HCT116 (cell line): ENCODE results near the gene ADGRL3. TPM values are rescaled to one million over a fixed set of nuclear protein-coding genes. Genes with fewer than 3 reads are reported as not detected.

Experiments used
- ATAC-seq: fragments of 200-7000 bp; cut with Tn5 transposase; 2 replicates; pipeline ENCODE4 v1.9.1; 2020; ENCODE audit warnings: mild to moderate bottlenecking, moderate library complexity
- BruUV-seq: library from RNA; stranded (reverse); fragments of 400-500 nt; replicated peaks from 2 replicates; lab custom pipeline; 2021; lab: Mats Ljungman, UMichigan
- CTCF ChIA-PET: fragments of 300-600 bp; sonication (Branson Sonifier 250); formaldehyde crosslinking; loops from one replicate; lab custom pipeline; 2021; ENCODE audit warnings: antibody characterized with exemption; lab: Charles Lee
- POLR2A ChIA-PET: fragments of 300-600, 350-600 bp; sonication (Branson Sonifier 250); formaldehyde crosslinking; loops from one replicate; lab custom pipeline; 2021; ENCODE audit warnings: antibody characterized with exemption; lab: Charles Lee
- RAD21 ChIA-PET, 2 experiments: fragments of 300-600 bp; sonication (Branson Sonifier 250); formaldehyde crosslinking; loops; one replicate each; lab custom pipeline; 2023; ENCODE audit warnings: low total read pairs in 2 of 2; ENCODE audit not compliant: uncharacterized antibody in 2 of 2, unreplicated experiment in 2 of 2, low non-redundant PET in 1 of 2; lab: Charles Lee
- DNase-seq: peaks from one replicate; pipeline ENCODE4 v3.0.0-alpha.2; 2010; ENCODE audit warnings: low read depth, low spot score
- H2AFZ ChIP-seq: fragments of 200-600 bp; shearing (Covaris generic), sonication (generic); 2 replicates; pipeline ENCODE4 v1.6.1; 2017; ENCODE audit warnings: low read depth, mixed run types, mixed read lengths, antibody characterized with exemption, low read length; ENCODE audit not compliant: poor library complexity, severe bottlenecking
- H3K27ac ChIP-seq: 2 replicates; pipeline ENCODE4 v1.5.1; 2012; ENCODE audit warnings: low read depth, low read length
- H3K27me3 ChIP-seq: fragments of 200-600 bp; sonication (generic); 2 replicates; pipeline ENCODE4 v1.6.1; 2016; ENCODE audit warnings: mixed run types, low read length, mixed read lengths; ENCODE audit not compliant: insufficient read depth
- H3K36me3 ChIP-seq, 2 experiments: fragments of 200-500 bp in 1 of 2; fragments of 200-600 bp in 1 of 2; sonication (Bioruptor generic) in 1 of 2; sonication (generic) in 1 of 2; 2 replicates each; pipeline versions ENCODE4 v1.5.1 to v1.6.1; 2014 to 2016; ENCODE audit warnings: low read length in 2 of 2, inconsistent platforms in 1 of 2, mixed read lengths in 1 of 2, mixed run types in 1 of 2; ENCODE audit not compliant: insufficient read depth in 2 of 2, control insufficient read depth in 1 of 2
- H3K4me1 ChIP-seq, 2 experiments: fragments of 200-600 bp in 1 of 2; sonication (generic) in 1 of 2; 2 replicates each; pipeline versions ENCODE4 v1.5.1 to v1.6.1; 2012 to 2017; ENCODE audit warnings: low read length in 2 of 2, inconsistent platforms in 1 of 2, mild to moderate bottlenecking in 1 of 2, mixed read lengths in 1 of 2, mixed run types in 1 of 2, moderate library complexity in 1 of 2; ENCODE audit not compliant: insufficient read depth in 2 of 2, control insufficient read depth in 1 of 2
- H3K4me2 ChIP-seq: fragments of 200-600 bp; sonication (generic); 2 replicates; pipeline ENCODE4 v1.6.1; 2017; ENCODE audit warnings: mixed run types, low read length, mixed read lengths
- H3K4me3 ChIP-seq, 2 experiments: fragments of 200-600 bp in 1 of 2; sonication (generic) in 1 of 2; replicated peaks in 1 of 2; 2 replicates each; pipeline ENCODE4 v1.5.1; 2011 to 2016; ENCODE audit warnings: low read length in 2 of 2, control low read depth in 1 of 2, low read depth in 1 of 2, mild to moderate bottlenecking in 1 of 2, mixed read lengths in 1 of 2, mixed run types in 1 of 2
- H3K79me2 ChIP-seq: fragments of 200-600 bp; sonication (generic); 2 replicates; pipeline ENCODE4 v1.6.1; 2017; ENCODE audit warnings: mild to moderate bottlenecking, mixed run types, low read length, moderate library complexity, mixed read lengths; ENCODE audit not compliant: insufficient read depth
- H3K9ac ChIP-seq: fragments of 200-600 bp; sonication (generic); 2 replicates; pipeline ENCODE4 v1.6.1; 2016; ENCODE audit warnings: low read length, mixed read lengths
- H3K9me2 ChIP-seq: fragments of 200-600 bp; sonication (generic), shearing (Covaris generic); 2 replicates; pipeline ENCODE4 v1.6.1; 2017; ENCODE audit warnings: mixed run types, mild to moderate bottlenecking, moderate library complexity; ENCODE audit not compliant: insufficient read depth
- H3K9me3 ChIP-seq, 2 experiments: fragments of 200-500 bp in 1 of 2; fragments of 200-600 bp in 1 of 2; sonication (Bioruptor generic) in 1 of 2; sonication (generic) in 1 of 2; 2 replicates each; pipeline ENCODE4 v1.6.1; 2014 to 2017; ENCODE audit warnings: low read length in 2 of 2, mixed read lengths in 2 of 2, inconsistent platforms in 1 of 2, low read depth in 1 of 2, mild to moderate bottlenecking in 1 of 2, mixed run types in 1 of 2, moderate library complexity in 1 of 2; ENCODE audit not compliant: control insufficient read depth in 1 of 2, insufficient read depth in 1 of 2
- H4K20me1 ChIP-seq: fragments of 200-600 bp; sonication (generic), shearing (Covaris generic); 2 replicates; pipeline ENCODE4 v1.6.1; 2017; ENCODE audit warnings: mixed run types, mild to moderate bottlenecking, moderate library complexity; ENCODE audit not compliant: insufficient read depth
- CTCF ChIP-seq, 3 experiments: fragments of 200-600 bp in 1 of 3; sonication (generic) in 1 of 3; IDR thresholded peaks in 2 of 3; conservative IDR thresholded peaks in 1 of 3; 2 replicates each; pipeline ENCODE4 v1.5.1; 2012 to 2017; ENCODE audit warnings: low read depth in 2 of 3, low read length in 2 of 3, antibody characterized with exemption in 1 of 3, borderline replicate concordance in 1 of 3, control low read depth in 1 of 3, mild to moderate bottlenecking in 1 of 3, mixed read lengths in 1 of 3, mixed run types in 1 of 3, moderate library complexity in 1 of 3; ENCODE audit not compliant: insufficient read depth in 1 of 3
- EGR1 ChIP-seq: IDR thresholded peaks from 2 replicates; pipeline ENCODE4 v1.6.1; 2012; ENCODE audit warnings: low read depth
- ELF1 ChIP-seq: IDR thresholded peaks from 2 replicates; pipeline ENCODE4 v1.6.1; 2012; ENCODE audit warnings: low read depth, borderline replicate concordance
- JUND ChIP-seq: IDR thresholded peaks from 2 replicates; pipeline ENCODE4 v1.6.1; 2012
- POLR2A ChIP-seq: IDR thresholded peaks from 2 replicates; pipeline ENCODE4 v1.7.0; 2011; ENCODE audit warnings: borderline replicate concordance; ENCODE audit not compliant: insufficient read depth, insufficient read length; ENCODE audit errors: extremely low read depth
- POLR2AphosphoS5 ChIP-seq: IDR thresholded peaks from 2 replicates; pipeline ENCODE4 v1.6.1; 2011; ENCODE audit warnings: mild to moderate bottlenecking, low read depth, low read length, moderate library complexity
- REST ChIP-seq: IDR thresholded peaks from 2 replicates; pipeline ENCODE4 v1.6.1; 2012; ENCODE audit warnings: low read depth
- TCF7L2 ChIP-seq: IDR thresholded peaks from 2 replicates; pipeline ENCODE4 v1.7.0; 2011; ENCODE audit warnings: borderline replicate concordance, inconsistent platforms; ENCODE audit not compliant: insufficient read depth, insufficient read length; ENCODE audit errors: extremely low read depth
- intact Hi-C: fragments of 100-400 bp; cut with micrococcal nuclease; formaldehyde crosslinking; loops from 2 replicates; pipeline ENCODE4 v1.10.0; 2022
- total RNA-seq: library from RNA; stranded (reverse); gene quantifications from one replicate; pipeline ENCODE4 v1.2.1, GENCODE V29; 2021; ENCODE audit not compliant: unreplicated experiment

The ADGRL3 gene
- total RNA-seq, 1 experiment from 2014 or later, result not detected

DNA sequence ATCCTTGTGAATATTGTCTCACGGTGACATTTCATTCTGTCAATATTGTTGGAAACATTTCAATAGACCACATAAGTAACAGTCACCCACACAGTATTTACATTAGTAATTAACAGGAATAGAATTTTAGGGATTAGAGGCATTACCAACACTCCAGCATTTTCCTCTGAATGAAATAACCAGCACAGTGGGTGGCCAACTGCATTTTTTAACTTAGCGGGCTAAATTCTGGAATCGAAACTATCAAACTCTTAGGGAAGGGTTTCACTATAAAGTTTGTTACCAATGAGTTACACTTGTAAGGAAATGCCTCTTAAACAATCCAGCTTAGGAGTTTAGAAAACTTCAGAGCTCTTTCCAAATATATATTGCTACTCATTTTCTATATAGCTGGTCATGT is 403.0 kb downstream of the ADGRL3 start:
- Histone ChIP-seq H2AFZ (no peak overlapping the region), H3K9me3 (peaks cover 3 to 21% of the 10 kb centered on the region in 2 experiments; a peak in 2 of 4 replicates), H3K79me2 (no peaks in the 10 kb centered on the region), H3K4me3 (no peak overlapping the region), H4K20me1 (no peaks in the 10 kb centered on the region), H3K4me1 (no peaks in the 10 kb centered on the region), H3K36me3 (no peaks in the 10 kb centered on the region), H3K4me2 (no peak overlapping the region), H3K9me2 (no peaks in the 10 kb centered on the region; the same call in 1 of the 2 replicates), H3K27ac (no peak overlapping the region), H3K27me3 (no peaks in the 10 kb centered on the region), H3K9ac (no peak overlapping the region)
- RAD21 ChIA-PET, result no interaction called here
- POLR2A ChIA-PET, result no interaction called here
- no peak for ATAC-seq
- CTCF ChIA-PET, result no interaction called here
- no TSS peak for BruUV-seq
- DNase-seq, result no peak
- TF ChIP-seq ELF1, result no peak
- TF ChIP-seq CTCF (IDR thresholded peaks at IDR 0.05 in 2 of 3, conservative IDR thresholded peaks at IDR 0.05 in 1 of 3; ENCODE audit: borderline replicate concordance in 1 of 3, insufficient read depth in 1 of 3, low read depth in 2 of 3, low read length in 2 of 3), result no peak
- no peak for TF ChIP-seq EGR1
- no peak for TF ChIP-seq POLR2AphosphoS5
- TF ChIP-seq POLR2A, result no peak
- TF ChIP-seq JUND, result no peak
- no peak for TF ChIP-seq TCF7L2
- TF ChIP-seq REST, result no peak
- intact Hi-C loops, result no loop called here
